Neural cell (in vitro differentiated cells): ENCODE data around the gene ANKK1. TPM values are rescaled to one million over a fixed set of nuclear protein-coding genes. Genes with fewer than 3 reads are reported as not detected.

ENCODE experiments used
- H2AFZ ChIP-seq: fragments of 200-600, 300-800 bp; sonication (generic), shearing (Covaris generic); 2 replicates; pipeline ENCODE4 v1.6.0; 2014; ENCODE audit warnings: low read depth, mild to moderate bottlenecking, antibody characterized with exemption, low read length, moderate library complexity
- H3F3A ChIP-seq: fragments of 200-600 bp; shearing (Covaris generic); 2 replicates; pipeline ENCODE4 v1.6.1; 2016; ENCODE audit warnings: mild to moderate bottlenecking, moderate library complexity, mixed read lengths, antibody characterized with exemption, low read length; ENCODE audit not compliant: insufficient read depth, poor library complexity, severe bottlenecking
- H3K27ac ChIP-seq: fragments of 200-600, 300-800 bp; sonication (generic), shearing (Covaris generic); 2 replicates; pipeline ENCODE4 v1.5.1; 2014; ENCODE audit warnings: mild to moderate bottlenecking, low read length, moderate library complexity
- H3K27me3 ChIP-seq: fragments of 300-800, 200-600 bp; sonication (generic), shearing (Covaris generic); 2 replicates; pipeline ENCODE4 v1.6.0; 2014; ENCODE audit warnings: mild to moderate bottlenecking, low read depth, low read length, moderate library complexity; ENCODE audit not compliant: insufficient read depth
- H3K36me3 ChIP-seq: fragments of 300-800, 200-600 bp; sonication (generic), shearing (Covaris generic); 2 replicates; pipeline ENCODE4 v1.5.1; 2014; ENCODE audit warnings: mild to moderate bottlenecking, antibody characterized with exemption, low read length, moderate library complexity; ENCODE audit not compliant: insufficient read depth
- H3K4me2 ChIP-seq: fragments of 300-800, 200-600 bp; sonication (generic), shearing (Covaris generic); 2 replicates; pipeline ENCODE4 v1.6.0; 2014; ENCODE audit warnings: mild to moderate bottlenecking, low read length
- H3K4me3 ChIP-seq: fragments of 300-800, 200-600 bp; sonication (generic), shearing (Covaris generic); 2 replicates; pipeline ENCODE4 v1.5.1; 2014; ENCODE audit warnings: mild to moderate bottlenecking, low read length, moderate library complexity
- H3K79me2 ChIP-seq: fragments of 200-600 bp; shearing (Covaris generic); replicated peaks from 2 replicates; pipeline ENCODE4 v1.6.0; 2014; ENCODE audit warnings: mild to moderate bottlenecking, low read length, moderate library complexity; ENCODE audit not compliant: insufficient read depth
- H3K9ac ChIP-seq: fragments of 300-800, 200-600 bp; sonication (generic), shearing (Covaris generic); 2 replicates; pipeline ENCODE4 v1.6.1; 2016; ENCODE audit warnings: mild to moderate bottlenecking, low read length, mixed read lengths
- H3K9me2 ChIP-seq: fragments of 200-600 bp; shearing (Covaris generic); 2 replicates; pipeline ENCODE4 v1.6.1; 2016; ENCODE audit warnings: mild to moderate bottlenecking, low read length, mixed read lengths; ENCODE audit not compliant: insufficient read depth
- H3K9me3 ChIP-seq: fragments of 200-600, 300-800 bp; sonication (generic), shearing (Covaris generic); 2 replicates; pipeline ENCODE4 v1.6.1; 2016; ENCODE audit warnings: mild to moderate bottlenecking, mixed run types, low read length, moderate library complexity, mixed read lengths
- H4K20me1 ChIP-seq: fragments of 200-600 bp; shearing (Covaris generic); 2 replicates; pipeline ENCODE4 v1.6.1; 2016; ENCODE audit warnings: mild to moderate bottlenecking, mixed run types; ENCODE audit not compliant: insufficient read depth
- EP300 ChIP-seq: fragments of 450-650 bp; conservative IDR thresholded peaks from 2 replicates; pipeline ENCODE4 v1.6.1; 2014; ENCODE audit warnings: antibody characterized with exemption, mild to moderate bottlenecking, moderate library complexity; ENCODE audit not compliant: poor library complexity, severe bottlenecking
- EZH2 ChIP-seq: fragments of 200-600, 300-800 bp; shearing (Covaris generic), sonication (generic); IDR thresholded peaks from 2 replicates; pipeline ENCODE4 v1.6.1; 2014; ENCODE audit warnings: antibody characterized with exemption, low read length, borderline replicate concordance, mild to moderate bottlenecking; ENCODE audit not compliant: insufficient read depth, poor library complexity, severe bottlenecking
- MXI1 ChIP-seq: fragments of 450-650 bp; conservative IDR thresholded peaks from 2 replicates; pipeline ENCODE4 v1.6.1; 2014; ENCODE audit warnings: antibody characterized with exemption, mild to moderate bottlenecking; ENCODE audit not compliant: poor library complexity, severe bottlenecking
- POLR2AphosphoS5 ChIP-seq: IDR thresholded peaks from 2 replicates; pipeline ENCODE4 v1.6.1; 2012
- RAD21 ChIP-seq: fragments of 450-650 bp; conservative IDR thresholded peaks from 2 replicates; pipeline ENCODE4 v1.6.1; 2014; ENCODE audit warnings: antibody characterized with exemption, mild to moderate bottlenecking, moderate library complexity
- SMC3 ChIP-seq: fragments of 450-650 bp; conservative IDR thresholded peaks from 2 replicates; pipeline ENCODE4 v1.6.1; 2014; ENCODE audit warnings: antibody characterized with exemption, mild to moderate bottlenecking, moderate library complexity; ENCODE audit not compliant: poor library complexity
- TAF1 ChIP-seq: IDR thresholded peaks from 2 replicates; pipeline ENCODE4 v1.6.1; 2012; ENCODE audit warnings: low read depth
- polyA plus RNA-seq: library from polyadenylated mRNA; depleted of rRNA; stranded (reverse); fragments of >200 nt; gene quantifications from 2 replicates; pipeline ENCODE4 v1.2.3, GENCODE V29; 2014
- TF ChIP-seq, protein P1 (sequence below): IDR thresholded peaks from 2 replicates; pipeline ENCODE4 v1.6.1; 2012; ENCODE audit warnings: borderline replicate concordance
- TF ChIP-seq, protein P2 (sequence below): fragments of 450-650 bp; IDR thresholded peaks from 2 replicates; pipeline ENCODE4 v1.5.1; 2014; ENCODE audit warnings: antibody characterized with exemption, mild to moderate bottlenecking, moderate library complexity; ENCODE audit not compliant: poor library complexity, severe bottlenecking

Gene ANKK1
- polyA plus RNA-seq, 1 donor from 2014 or later = not detected

DNA sequence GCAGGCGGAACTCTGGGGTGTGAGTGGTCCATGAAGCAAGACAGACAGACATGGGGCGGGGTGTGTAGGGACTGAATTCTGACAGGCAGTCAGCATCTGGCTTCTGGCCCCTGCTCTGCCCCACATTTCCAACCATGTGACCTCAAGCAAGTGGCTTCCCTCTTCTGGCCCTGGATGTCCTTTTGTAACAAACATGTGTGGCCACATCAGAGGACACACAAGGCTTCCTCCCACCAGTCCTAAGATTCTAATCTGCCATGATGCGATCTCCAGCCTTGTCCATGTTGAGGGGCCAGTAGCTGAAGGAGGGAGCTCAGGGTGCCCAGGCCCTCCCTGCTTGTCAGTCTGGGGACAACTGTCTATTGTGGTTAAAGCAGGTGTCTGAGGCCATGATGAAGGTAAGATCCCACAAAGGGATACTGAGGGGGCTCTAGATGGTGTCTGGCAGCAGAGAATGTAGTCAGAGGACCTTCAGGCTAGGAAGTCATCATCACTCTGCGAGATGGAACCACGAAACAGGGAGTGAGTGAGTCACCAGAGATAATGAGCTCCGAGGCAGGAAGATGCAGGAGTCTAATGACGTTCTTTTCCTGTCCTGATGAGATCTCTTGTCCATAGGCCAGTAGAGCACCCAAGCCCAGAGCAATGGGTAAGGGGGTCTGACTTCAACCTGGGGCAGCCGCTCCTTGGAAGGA lies 60.2 kb downstream of the ANKK1 start:
- TF ChIP-seq RAD21 (no peak), EZH2 (no peak), MXI1 (no peak), POLR2AphosphoS5 (no peak), TAF1 (no peak), EP300 (no peak), SMC3 (no peak)
- TF ChIP-seq, protein P1, sequence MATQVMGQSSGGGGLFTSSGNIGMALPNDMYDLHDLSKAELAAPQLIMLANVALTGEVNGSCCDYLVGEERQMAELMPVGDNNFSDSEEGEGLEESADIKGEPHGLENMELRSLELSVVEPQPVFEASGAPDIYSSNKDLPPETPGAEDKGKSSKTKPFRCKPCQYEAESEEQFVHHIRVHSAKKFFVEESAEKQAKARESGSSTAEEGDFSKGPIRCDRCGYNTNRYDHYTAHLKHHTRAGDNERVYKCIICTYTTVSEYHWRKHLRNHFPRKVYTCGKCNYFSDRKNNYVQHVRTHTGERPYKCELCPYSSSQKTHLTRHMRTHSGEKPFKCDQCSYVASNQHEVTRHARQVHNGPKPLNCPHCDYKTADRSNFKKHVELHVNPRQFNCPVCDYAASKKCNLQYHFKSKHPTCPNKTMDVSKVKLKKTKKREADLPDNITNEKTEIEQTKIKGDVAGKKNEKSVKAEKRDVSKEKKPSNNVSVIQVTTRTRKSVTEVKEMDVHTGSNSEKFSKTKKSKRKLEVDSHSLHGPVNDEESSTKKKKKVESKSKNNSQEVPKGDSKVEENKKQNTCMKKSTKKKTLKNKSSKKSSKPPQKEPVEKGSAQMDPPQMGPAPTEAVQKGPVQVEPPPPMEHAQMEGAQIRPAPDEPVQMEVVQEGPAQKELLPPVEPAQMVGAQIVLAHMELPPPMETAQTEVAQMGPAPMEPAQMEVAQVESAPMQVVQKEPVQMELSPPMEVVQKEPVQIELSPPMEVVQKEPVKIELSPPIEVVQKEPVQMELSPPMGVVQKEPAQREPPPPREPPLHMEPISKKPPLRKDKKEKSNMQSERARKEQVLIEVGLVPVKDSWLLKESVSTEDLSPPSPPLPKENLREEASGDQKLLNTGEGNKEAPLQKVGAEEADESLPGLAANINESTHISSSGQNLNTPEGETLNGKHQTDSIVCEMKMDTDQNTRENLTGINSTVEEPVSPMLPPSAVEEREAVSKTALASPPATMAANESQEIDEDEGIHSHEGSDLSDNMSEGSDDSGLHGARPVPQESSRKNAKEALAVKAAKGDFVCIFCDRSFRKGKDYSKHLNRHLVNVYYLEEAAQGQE = no peak
- TF ChIP-seq, protein P2, sequence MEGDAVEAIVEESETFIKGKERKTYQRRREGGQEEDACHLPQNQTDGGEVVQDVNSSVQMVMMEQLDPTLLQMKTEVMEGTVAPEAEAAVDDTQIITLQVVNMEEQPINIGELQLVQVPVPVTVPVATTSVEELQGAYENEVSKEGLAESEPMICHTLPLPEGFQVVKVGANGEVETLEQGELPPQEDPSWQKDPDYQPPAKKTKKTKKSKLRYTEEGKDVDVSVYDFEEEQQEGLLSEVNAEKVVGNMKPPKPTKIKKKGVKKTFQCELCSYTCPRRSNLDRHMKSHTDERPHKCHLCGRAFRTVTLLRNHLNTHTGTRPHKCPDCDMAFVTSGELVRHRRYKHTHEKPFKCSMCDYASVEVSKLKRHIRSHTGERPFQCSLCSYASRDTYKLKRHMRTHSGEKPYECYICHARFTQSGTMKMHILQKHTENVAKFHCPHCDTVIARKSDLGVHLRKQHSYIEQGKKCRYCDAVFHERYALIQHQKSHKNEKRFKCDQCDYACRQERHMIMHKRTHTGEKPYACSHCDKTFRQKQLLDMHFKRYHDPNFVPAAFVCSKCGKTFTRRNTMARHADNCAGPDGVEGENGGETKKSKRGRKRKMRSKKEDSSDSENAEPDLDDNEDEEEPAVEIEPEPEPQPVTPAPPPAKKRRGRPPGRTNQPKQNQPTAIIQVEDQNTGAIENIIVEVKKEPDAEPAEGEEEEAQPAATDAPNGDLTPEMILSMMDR = no peak
- no peaks in the 10 kb centered on the region for H3F3A ChIP-seq
- no peak overlapping the region for H2AFZ ChIP-seq
- H3K9ac ChIP-seq = no peak overlapping the region
- H3K27me3 ChIP-seq = no peaks in the 10 kb centered on the region
- no peak overlapping the region for H3K27ac ChIP-seq
- H3K4me3 ChIP-seq = no peak overlapping the region
- no peaks in the 10 kb centered on the region for H3K36me3 ChIP-seq
- H3K9me2 ChIP-seq = no peaks in the 10 kb centered on the region
- H3K9me3 ChIP-seq = no peaks in the 10 kb centered on the region
- H3K4me2 ChIP-seq = no peak overlapping the region
- H4K20me1 ChIP-seq = no peaks in the 10 kb centered on the region
- no peaks in the 10 kb centered on the region for H3K79me2 ChIP-seq

DNA sequence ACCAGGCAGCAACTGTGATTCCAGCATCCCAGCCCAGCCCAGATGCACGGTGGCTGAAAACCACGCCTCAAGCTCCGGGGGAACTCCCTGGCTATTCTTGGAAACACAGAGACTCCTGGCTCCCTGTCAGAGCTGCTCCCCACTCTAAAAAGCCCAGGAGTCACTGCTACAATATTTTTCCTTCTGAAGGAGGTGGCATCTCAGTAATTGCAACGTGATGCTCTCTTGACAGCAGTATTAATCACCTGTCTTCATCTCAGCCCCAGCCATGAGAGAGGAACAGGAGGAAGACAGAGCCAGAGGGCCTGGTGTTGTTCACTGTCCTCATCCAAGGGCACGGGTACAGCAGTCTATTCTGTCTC lies 60.7 kb downstream of the ANKK1 start:
- H2AFZ ChIP-seq = no peak overlapping the region
- no peaks in the 10 kb centered on the region for H3K79me2 ChIP-seq
- H3K9me2 ChIP-seq = no peaks in the 10 kb centered on the region
- H3K36me3 ChIP-seq = no peaks in the 10 kb centered on the region
- no peak overlapping the region for H3K27ac ChIP-seq
- H4K20me1 ChIP-seq = no peaks in the 10 kb centered on the region
- H3K4me3 ChIP-seq = no peak overlapping the region
- no peaks in the 10 kb centered on the region for H3K9me3 ChIP-seq
- H3K27me3 ChIP-seq = no peaks in the 10 kb centered on the region
- TF ChIP-seq SMC3 (no peak), MXI1 (no peak), TAF1 (no peak), RAD21 (no peak), EZH2 (no peak), EP300 (no peak), POLR2AphosphoS5 (no peak)
- TF ChIP-seq, protein P2 = no peak
- TF ChIP-seq, protein P1 = no peak
- H3K4me2 ChIP-seq = no peak overlapping the region
- H3K9ac ChIP-seq = no peak overlapping the region
- H3F3A ChIP-seq = no peaks in the 10 kb centered on the region
